Activated T-cell treated with anti-CD3 and anti-CD28 coated beads, Interleukin-2, amount 50 U/mL, for 72 hours (primary cell): Measurements from ENCODE around the gene KCTD1. TPM values are rescaled to one million over a fixed set of nuclear protein-coding genes. Genes with fewer than 3 reads are reported as not detected.

Experiments used
- ATAC-seq, 2 donors: fragments of 150-1000 bp; cut with Tn5 transposase; replicated peaks in 1 of 2; 2 replicates each; pipeline ENCODE4 v1.10.0; 2021; ENCODE audit warnings: moderate library complexity in 2 of 2, mild to moderate bottlenecking in 1 of 2
- DNase-seq, 2 donors: peaks; one replicate each; pipeline ENCODE4 v3.0.0; 2021 to 2022; ENCODE audit warnings: mixed read lengths in 1 of 2
- H3K27ac Mint-ChIP-seq: one replicate; pipeline ENCODE4 v1.8.0; 2022; ENCODE audit warnings: mild to moderate bottlenecking, moderate library complexity, mixed read lengths
- H3K27me3 Mint-ChIP-seq: one replicate; pipeline ENCODE4 v1.8.0; 2022; ENCODE audit warnings: low read depth, mixed read lengths
- H3K36me3 Mint-ChIP-seq, 2 donors: one replicate each; pipeline ENCODE4 v1.8.0; 2022; ENCODE audit warnings: mixed read lengths in 2 of 2, mild to moderate bottlenecking in 1 of 2; ENCODE audit not compliant: insufficient read depth in 2 of 2
- H3K4me1 Mint-ChIP-seq: one replicate; pipeline ENCODE4 v1.8.0; 2022; ENCODE audit warnings: low read depth, mixed read lengths
- H3K4me3 Mint-ChIP-seq, 2 donors: one replicate each; pipeline ENCODE4 v1.8.0; 2022; ENCODE audit warnings: mild to moderate bottlenecking in 2 of 2, mixed read lengths in 2 of 2, moderate library complexity in 2 of 2
- H3K9me3 Mint-ChIP-seq, 2 donors: one replicate each; pipeline ENCODE4 v1.8.0; 2022; ENCODE audit warnings: mixed read lengths in 2 of 2
- total RNA-seq, 2 donors: library from RNA; stranded (reverse); gene quantifications; one replicate each; pipeline ENCODE4 v1.2.3, GENCODE V29; 2022

The KCTD1 gene
- 1 to 10 TPM; 6.0 to 7.6 TPM for total RNA-seq

DNA sequence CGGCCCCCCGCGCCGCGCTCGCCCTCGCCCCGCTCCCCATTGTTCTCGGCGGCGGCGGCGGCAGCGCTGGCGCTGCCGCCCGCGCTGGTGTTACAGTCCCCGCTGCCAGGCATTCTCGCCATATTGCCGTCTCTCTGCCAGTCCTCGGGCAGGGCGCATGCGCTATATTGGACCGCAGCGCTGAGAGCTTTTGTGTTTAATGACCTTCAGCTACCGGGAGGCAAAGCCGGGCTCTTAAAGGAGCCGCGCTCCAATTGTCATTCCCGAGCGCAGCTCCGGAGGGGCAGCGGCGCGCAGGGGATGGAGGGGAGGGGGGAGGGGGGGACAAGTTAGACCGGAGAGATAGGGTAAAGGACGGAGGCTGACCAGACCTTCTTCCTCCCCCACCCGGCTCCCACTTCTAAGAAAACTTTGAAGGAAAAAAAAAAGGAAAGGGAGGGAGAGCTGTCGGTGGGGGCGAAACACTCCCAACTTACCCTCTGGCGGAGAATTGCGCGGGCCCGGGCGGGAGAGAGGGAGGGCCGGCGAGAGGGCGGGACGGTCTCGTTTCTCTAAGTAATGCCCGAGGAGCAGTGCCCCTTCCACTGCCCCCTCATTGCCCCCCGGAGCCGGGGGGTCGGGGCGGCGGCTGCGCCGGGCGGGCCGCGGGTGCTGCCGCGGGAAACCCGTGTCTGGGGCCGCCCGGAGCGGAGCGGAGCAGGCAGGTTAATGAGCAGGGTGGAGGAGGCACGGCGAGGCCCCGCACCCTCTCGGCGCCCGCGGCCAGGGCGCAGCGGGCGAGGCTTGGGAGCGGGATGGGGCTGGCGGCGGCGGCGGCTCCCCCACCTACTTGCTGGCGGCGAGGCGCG is at the start of gene KCTD1:
TSS of gene KCTD1 (minus strand) at position 139 of the 848 bp plus-strand sequence. CDS start at position 122, 17 bp downstream.
- ATAC-seq (peak; percentile 75 to 77), DNase-seq (peak; percentile 78 to 82)

DNA sequence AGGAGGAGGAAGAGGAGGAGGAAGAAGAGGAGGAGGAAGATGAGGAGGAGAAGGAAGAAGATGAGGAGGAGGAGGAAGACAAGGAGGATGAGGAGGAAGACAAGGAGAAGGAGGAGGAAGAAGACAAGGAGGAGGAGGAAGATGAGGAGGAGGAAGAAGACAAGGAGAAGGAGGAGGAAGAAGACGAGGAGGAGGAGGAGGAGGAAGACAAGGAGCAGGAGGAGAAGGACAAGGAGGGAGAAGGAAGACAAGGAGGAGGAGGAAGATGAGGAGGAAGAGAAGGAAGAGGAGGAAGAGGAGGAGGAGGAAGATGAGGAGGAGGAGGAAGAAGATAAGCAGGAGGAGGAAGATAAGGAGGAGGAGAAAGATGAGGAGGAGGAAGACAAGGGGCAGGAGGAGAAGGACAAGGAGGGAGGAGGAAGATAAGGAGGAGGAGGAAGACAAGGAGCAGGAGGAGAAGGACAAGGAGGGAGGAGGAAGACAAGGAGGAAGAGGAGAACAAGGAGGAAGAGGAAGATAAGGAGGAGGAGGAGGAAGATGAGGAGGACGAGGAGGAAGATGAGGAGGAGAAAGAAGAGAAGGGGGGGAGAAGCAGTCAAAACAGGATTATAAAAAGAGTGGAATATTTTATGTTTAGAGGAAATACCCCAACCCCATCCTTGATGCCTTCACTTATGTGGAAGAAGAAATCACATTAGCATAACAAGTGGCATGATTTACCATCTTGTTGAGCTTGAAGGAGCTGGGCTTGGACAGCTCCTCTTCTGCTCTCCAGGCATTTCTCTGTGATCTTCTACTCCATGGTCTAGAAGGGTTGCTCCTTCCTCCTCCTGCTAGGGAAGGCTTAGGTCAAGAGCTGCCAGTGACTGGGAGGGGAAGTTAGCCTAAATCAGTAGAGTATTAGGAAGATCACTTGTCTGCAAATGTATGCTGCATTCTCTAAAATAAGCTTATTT is 45.3 kb upstream of the KCTD1 start:
- ATAC-seq, result no peak
- H3K27me3 Mint-ChIP-seq, result peaks cover 20% of the 10 kb centered on the region
- peaks cover 2 to 4% of the 10 kb centered on the region in 2 donors for H3K9me3 Mint-ChIP-seq

More for the DNA sequence above, at the start of gene KCTD1:
- Mint-ChIP-seq H3K27ac (peak within 1 kb of the TSS; percentile 80), H3K9me3 (no peaks in the 10 kb centered on the region), H3K27me3 (peaks cover 34% of the 10 kb centered on the region), H3K4me1 (peaks cover 27% of the 10 kb centered on the region), H3K4me3 (peak within 1 kb of the TSS; percentile 88 to 91), H3K36me3 (peaks cover 0 to 2% of the 10 kb centered on the region in 2 donors)

DNA sequence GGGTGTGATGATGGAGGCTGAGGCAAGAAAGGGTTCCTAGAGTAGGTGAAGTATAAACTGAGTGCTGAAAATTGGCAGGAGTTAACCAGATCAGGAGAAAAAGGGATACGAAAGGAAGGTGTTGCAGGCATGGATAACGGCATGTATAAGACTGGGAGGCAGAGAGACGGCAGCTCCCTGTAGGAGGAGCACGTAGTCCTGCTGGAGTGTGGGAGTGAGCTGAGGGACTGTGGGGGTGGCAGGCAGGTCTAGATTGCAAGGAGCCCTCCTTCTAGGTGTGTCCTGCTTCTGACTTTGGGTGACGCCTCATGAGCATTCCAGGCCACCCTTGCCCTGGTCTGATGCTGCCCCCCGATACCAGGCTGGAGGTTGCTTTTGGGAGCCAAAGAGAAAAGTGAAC is 36.4 kb upstream of the KCTD1 start:
- Mint-ChIP-seq H3K36me3 (no peaks in the 10 kb centered on the region), H3K27ac (no peak overlapping the region), H3K4me1 (no peaks in the 10 kb centered on the region), H3K27me3 (no peaks in the 10 kb centered on the region), H3K4me3 (no peak overlapping the region), H3K9me3 (no peaks in the 10 kb centered on the region)
- no peak for DNase-seq
- ATAC-seq, result no peak

More for the DNA sequence above, 45.3 kb upstream of the KCTD1 start:
- no peaks in the 10 kb centered on the region for H3K4me1 Mint-ChIP-seq
- no peaks in the 10 kb centered on the region for H3K36me3 Mint-ChIP-seq
- H3K27ac Mint-ChIP-seq, result no peak overlapping the region
- no peak overlapping the region for H3K4me3 Mint-ChIP-seq
- DNase-seq, result no peak

DNA sequence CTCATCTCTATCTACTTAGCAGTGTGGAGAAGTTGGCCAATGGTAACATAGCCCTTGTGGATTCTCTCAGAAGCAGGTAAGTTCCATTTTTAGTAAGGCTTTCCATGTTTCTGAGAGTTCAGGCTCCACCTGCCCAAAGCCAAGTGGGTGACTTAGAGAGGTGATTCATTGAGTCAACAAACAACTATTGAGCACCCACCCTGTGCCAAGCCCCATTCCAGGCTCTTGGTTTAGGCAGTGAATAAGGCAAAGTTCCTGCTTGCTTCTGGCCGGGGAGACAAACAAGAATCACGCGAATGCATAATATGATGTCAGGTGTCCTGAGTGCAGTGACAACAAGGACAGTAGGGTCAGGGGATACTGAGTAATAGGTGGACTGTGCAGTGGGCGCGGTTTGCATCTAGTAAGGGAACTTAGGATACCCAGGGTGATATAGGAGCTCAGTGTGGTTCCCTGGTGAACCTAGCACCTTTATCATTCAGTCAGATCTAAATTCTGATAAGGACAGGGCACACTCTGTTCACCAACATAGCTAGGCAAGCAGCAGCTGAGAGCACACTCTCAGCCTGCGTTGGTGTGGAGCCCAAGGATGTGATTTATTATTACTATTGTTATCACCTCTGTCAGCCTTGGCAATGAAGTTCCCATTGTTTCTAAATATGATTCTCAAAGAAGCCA is 31.7 kb upstream of the KCTD1 start:
- DNase-seq (no peak), ATAC-seq (no peak)
- no peak overlapping the region for H3K4me3 Mint-ChIP-seq
- no peak overlapping the region for H3K27ac Mint-ChIP-seq
- H3K36me3 Mint-ChIP-seq, result no peaks in the 10 kb centered on the region
- H3K27me3 Mint-ChIP-seq, result peaks cover 26% of the 10 kb centered on the region
- no peaks in the 10 kb centered on the region for H3K9me3 Mint-ChIP-seq
- peaks cover 11% of the 10 kb centered on the region for H3K4me1 Mint-ChIP-seq

DNA sequence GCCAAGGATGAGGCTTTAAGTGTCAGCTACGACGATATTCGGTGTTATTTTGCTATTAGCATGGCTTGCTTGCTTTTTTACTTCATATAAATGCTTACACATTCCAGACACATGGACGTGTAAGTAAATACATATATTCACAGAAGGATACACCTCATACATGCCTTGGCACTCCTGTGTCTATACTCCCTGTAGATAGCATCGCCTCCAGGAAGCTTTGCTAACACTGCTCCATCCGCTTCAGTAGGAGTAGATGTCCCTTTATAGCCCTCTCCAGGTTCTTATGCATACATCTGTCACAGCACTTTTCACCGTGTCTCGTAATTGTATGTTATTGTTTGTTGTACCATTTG is 27.5 kb upstream of the KCTD1 start:
- ATAC-seq, result no peak
- Mint-ChIP-seq H3K9me3 (no peaks in the 10 kb centered on the region), H3K27me3 (peaks cover 48% of the 10 kb centered on the region), H3K4me3 (peak overlapping the region; percentile 58 to 74), H3K27ac (no peak overlapping the region), H3K36me3 (no peaks in the 10 kb centered on the region), H3K4me1 (peaks cover 12% of the 10 kb centered on the region)
- no peak for DNase-seq

DNA sequence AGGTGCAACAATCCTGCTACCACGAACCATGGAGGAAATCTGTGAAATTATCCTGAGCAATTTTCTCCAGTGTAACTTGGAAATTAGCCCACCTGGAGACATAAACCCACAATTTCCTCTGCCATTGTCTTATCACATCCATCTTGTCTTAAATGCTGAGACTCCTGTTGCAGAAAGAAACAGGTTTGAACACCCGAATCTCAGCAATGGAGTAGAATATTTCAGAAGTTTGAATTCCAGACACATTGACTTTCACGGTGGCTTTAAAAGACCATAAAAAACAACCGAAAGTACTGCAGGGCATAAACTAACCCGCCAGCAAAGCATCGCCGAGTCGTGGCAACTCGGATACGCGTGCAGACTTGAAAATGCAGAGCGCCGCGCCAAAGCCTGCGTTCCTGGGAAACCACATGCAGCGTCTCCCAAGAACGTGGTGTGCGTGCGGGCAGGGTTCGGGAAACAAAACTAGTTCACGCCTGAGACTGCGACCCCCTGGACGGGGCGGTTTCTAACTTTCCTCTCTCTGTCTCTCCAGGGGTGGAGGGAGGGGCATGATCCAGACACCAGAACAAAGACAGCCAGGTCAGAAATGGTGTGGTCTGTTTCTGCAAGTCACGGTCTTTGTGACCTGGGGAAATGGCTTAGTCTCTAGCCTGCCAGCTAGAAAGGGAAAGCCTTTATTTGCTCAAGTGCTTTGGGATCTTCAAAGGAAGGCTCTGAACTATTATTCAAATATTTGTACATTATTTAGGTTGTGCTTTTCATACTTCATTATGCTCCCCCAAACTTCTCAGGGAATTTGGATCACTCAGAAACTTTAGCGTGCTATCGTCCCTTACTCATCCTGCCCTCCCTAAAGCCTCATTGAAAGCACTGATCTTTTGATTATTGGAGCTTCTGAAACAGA is 26.9 kb upstream of the KCTD1 start:
- Mint-ChIP-seq H3K4me3 (peak overlapping the region; percentile 58 to 74), H3K27me3 (peaks cover 48% of the 10 kb centered on the region), H3K9me3 (no peaks in the 10 kb centered on the region)

DNA sequence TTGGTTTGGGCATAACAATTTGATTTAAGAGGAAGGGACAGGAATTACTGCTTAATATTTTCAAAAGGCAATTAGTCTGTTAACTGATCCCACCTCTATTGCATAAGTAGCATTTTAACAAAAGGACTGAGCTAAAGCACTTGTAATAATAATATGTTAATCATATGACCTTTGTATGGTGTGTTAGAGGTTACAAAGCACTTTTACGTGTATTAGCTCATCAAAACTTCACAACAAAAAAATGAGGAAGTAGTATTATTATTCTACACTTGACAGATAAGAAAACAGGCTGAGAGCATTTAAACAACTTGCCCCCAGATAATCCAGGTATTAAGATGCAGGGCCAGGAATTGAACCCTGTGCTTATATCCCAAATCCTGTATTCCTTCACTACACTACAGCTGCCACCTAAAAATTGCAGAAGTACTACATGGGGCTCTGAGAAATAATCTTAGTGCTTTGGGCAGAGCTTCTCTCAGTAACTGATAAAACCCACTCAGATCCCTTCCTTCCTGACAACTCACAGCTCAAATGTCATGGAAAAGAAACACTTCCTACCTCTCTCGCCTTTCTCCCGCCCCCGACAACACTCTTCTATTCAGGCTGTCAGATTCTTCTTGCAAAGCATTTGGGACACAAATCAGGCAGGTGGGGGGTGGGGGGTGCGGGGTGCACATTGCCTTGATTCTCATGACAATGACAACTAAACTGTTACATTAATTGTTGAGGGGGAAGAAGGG is 20.7 kb upstream of the KCTD1 start:
- H3K9me3 Mint-ChIP-seq, result no peaks in the 10 kb centered on the region
- no peak overlapping the region for H3K27ac Mint-ChIP-seq
- ATAC-seq (no peak), DNase-seq (no peak)
- no peaks in the 10 kb centered on the region for H3K4me1 Mint-ChIP-seq
- no peaks in the 10 kb centered on the region for H3K36me3 Mint-ChIP-seq
- H3K27me3 Mint-ChIP-seq, result peaks cover 24% of the 10 kb centered on the region
- H3K4me3 Mint-ChIP-seq, result no peak overlapping the region

More for the DNA sequence above, 26.9 kb upstream of the KCTD1 start:
- ATAC-seq (no peak), DNase-seq (peak in 1 of 2 donors; percentile 4)
- Mint-ChIP-seq H3K27ac (no peak overlapping the region), H3K4me1 (peaks cover 12% of the 10 kb centered on the region), H3K36me3 (no peaks in the 10 kb centered on the region)

DNA sequence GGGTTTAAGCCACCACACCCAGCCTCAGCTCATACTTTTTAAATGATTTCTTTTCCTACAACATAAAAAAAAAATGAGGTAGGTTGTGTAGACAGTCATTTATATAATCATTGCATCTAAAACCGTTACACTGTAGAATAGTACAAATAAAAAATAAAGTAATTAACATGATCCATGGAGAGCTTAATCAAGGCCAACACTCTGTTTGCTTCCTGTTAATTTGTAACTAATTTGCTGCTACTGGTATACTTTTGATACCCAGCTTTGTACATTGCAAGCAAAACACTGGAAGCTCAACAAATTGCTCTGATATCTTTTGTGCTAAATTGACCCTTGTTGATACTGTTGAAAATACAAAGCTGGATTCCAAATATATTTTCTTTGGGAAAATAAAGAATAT is 20.2 kb upstream of the KCTD1 start:
- DNase-seq, result no peak
- Mint-ChIP-seq H3K27me3 (peaks cover 18% of the 10 kb centered on the region), H3K4me1 (no peaks in the 10 kb centered on the region), H3K9me3 (no peaks in the 10 kb centered on the region), H3K4me3 (no peak overlapping the region), H3K27ac (no peak overlapping the region), H3K36me3 (no peaks in the 10 kb centered on the region)
- no peak for ATAC-seq

DNA sequence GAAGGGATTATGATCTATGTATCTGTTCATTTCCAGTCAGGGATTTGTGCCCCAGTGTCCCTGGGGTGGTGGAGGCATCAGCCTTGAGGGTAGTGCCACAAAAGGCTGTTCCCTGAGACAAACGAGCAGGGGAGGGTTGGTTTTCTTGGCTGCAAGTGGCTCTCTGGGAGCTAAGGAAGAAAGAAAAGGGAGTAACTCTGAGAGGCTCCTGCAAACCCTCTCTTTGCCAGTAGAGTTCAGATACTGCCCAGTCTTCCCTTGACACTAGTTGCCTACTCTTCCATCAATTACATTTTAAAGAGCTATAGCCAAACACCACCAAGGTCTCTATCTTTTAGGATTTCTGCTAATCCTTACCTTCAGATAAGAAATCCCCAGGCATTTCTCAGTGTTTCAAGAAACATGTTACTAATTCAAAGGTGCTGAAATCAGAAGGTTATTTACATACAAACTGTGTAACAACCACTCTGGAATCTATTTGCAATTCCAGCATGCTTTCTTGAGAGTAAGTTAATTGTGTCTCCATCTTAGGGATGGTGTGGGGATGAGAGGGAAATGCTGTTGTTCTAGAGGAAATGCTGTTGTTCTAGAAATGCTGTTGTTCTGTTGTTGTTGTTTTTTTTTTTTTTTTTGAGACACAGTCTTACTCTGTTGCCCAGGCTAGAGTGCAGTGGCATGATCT is 18.7 kb upstream of the KCTD1 start:
- H3K36me3 Mint-ChIP-seq, result no peaks in the 10 kb centered on the region
- H3K4me1 Mint-ChIP-seq, result no peaks in the 10 kb centered on the region
- no peak overlapping the region for H3K4me3 Mint-ChIP-seq
- H3K27me3 Mint-ChIP-seq, result peaks cover 12% of the 10 kb centered on the region
- ATAC-seq (no peak), DNase-seq (no peak)
- H3K27ac Mint-ChIP-seq, result no peak overlapping the region
- H3K9me3 Mint-ChIP-seq, result no peaks in the 10 kb centered on the region

DNA sequence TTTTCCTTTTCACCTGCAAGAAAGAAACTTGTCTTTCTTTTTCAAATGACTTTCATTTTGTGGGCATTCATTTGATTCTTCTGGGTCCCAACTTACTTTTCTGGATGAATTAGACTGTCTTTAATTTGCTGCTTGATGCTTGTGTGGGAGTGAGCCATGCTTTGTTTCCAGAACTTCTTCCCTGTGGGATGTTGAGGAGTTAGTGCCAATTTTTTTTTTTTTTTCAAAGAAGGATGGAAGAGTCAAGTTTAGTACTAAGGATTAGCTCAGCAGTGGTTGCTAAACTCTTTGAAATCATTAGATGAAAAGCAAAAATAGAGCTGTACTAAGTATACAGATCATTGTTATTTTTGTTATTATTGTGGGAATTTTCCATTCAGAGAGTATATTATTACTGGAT is 17.2 kb upstream of the KCTD1 start:
- Mint-ChIP-seq H3K4me1 (no peaks in the 10 kb centered on the region), H3K27me3 (peaks cover 12% of the 10 kb centered on the region), H3K4me3 (no peak overlapping the region), H3K9me3 (no peaks in the 10 kb centered on the region), H3K27ac (no peak overlapping the region), H3K36me3 (no peaks in the 10 kb centered on the region)
- no peak for ATAC-seq
- DNase-seq, result no peak

DNA sequence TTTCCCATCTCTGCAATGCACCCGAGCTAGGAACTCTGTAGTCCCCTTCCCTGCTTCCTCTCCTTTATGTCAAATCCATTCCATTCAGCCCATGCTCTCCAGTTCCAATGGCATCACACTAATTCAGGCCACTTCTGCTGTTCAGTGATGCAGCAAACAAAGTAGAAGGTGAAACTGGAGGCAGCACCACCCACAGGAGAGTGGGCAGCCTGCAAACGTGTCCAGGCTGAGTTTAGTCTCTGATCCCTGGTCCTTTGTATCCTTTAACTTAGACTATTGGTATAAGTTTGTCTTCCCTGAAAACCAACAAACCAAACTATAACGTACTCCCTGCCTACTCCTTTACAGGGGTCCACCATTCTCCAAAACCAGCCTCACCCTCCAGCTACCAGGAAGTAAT is 14.7 kb upstream of the KCTD1 start:
- Mint-ChIP-seq H3K27me3 (peaks cover 12% of the 10 kb centered on the region), H3K27ac (no peak overlapping the region), H3K9me3 (no peaks in the 10 kb centered on the region), H3K4me1 (no peaks in the 10 kb centered on the region), H3K36me3 (no peaks in the 10 kb centered on the region), H3K4me3 (no peak overlapping the region)
- DNase-seq (no peak), ATAC-seq (no peak)
